Measurements from ENCODE around the gene IGLL5.

IGLL5 gene

GRCh38 chr22:22938672-22939587, 51.3 kb downstream of the IGLL5 start:
- DNase-seq (ENCODE audit: low read depth): no peak

- DNase-seq (ENCODE audit: low read depth): no peak
Measured at GRCh38 chr22:22939588-22940368, 52.2 kb downstream of the IGLL5 start.

- no peak for DNase-seq (ENCODE audit: low read depth)
Measured at GRCh38 chr22:22940961-22941605, 53.5 kb downstream of the IGLL5 start.

- no peak for DNase-seq (ENCODE audit: low read depth)
Measured at GRCh38 chr22:22941831-22942510, 54.4 kb downstream of the IGLL5 start.

- peak; percentile 76 for DNase-seq (ENCODE audit: low read depth)
Measured at GRCh38 chr22:22942511-22943329, 55.1 kb downstream of the IGLL5 start.

- DNase-seq (ENCODE audit: low read depth): no peak
Measured at GRCh38 chr22:22943521-22944267, 56.1 kb downstream of the IGLL5 start.

GRCh38 chr22:22944268-22944985, 56.8 kb downstream of the IGLL5 start:
- no peak for DNase-seq (ENCODE audit: low read depth)

GRCh38 chr22:22945195-22945594, 57.6 kb downstream of the IGLL5 start:
- no peak for DNase-seq (ENCODE audit: low read depth)

All from stimulated activated CD8-positive, alpha-beta memory T cell treated with anti-CD3 and anti-CD28 coated beads, Interleukin-15, amount 100 ng/mL, for 24 hours (primary cell).